Brain microvascular endothelial cell (primary cell): ENCODE results near the gene CNTNAP2.
A peak's percentile ranks its signal among the peaks of the same experiment; 100 is the strongest.

Experiments used
- DNase-seq: peaks from one replicate; pipeline ENCODE4 v3.0.0-alpha.2; 2020
- H3K27ac ChIP-seq: fragments of 250-450 bp; sonication (Bioruptor Pico); 2 replicates; pipeline ENCODE4 v1.5.1; 2020; ENCODE audit warnings: mild to moderate bottlenecking, moderate library complexity
- H3K27me3 ChIP-seq: fragments of 250-450 bp; sonication (Bioruptor Pico); replicated peaks from 2 replicates; pipeline ENCODE4 v1.5.1; 2020; ENCODE audit warnings: mild to moderate bottlenecking
- H3K36me3 ChIP-seq: fragments of 250-450 bp; sonication (Bioruptor Pico); replicated peaks from 2 replicates; pipeline ENCODE4 v1.5.1; 2020; ENCODE audit warnings: mild to moderate bottlenecking
- H3K4me3 ChIP-seq: 2 replicates; pipeline ENCODE4 v1.5.1; 2011; ENCODE audit warnings: low read depth, mild to moderate bottlenecking, control low read depth, low read length, moderate library complexity
- in situ Hi-C: cut with HindIII; loops from 2 replicates; pipeline ENCODE4 v1.10.0; 2017; ENCODE audit warnings: low sequenced_read_pairs, low pct_ligation_motif_present
- TF ChIP-seq, protein P1 (sequence below): IDR thresholded peaks from 2 replicates; pipeline ENCODE4 v1.5.1; 2011; ENCODE audit warnings: low read depth, mild to moderate bottlenecking, moderate library complexity, low read length, control low read depth, inconsistent platforms; ENCODE audit errors: missing control alignments

The CNTNAP2 gene

DNA sequence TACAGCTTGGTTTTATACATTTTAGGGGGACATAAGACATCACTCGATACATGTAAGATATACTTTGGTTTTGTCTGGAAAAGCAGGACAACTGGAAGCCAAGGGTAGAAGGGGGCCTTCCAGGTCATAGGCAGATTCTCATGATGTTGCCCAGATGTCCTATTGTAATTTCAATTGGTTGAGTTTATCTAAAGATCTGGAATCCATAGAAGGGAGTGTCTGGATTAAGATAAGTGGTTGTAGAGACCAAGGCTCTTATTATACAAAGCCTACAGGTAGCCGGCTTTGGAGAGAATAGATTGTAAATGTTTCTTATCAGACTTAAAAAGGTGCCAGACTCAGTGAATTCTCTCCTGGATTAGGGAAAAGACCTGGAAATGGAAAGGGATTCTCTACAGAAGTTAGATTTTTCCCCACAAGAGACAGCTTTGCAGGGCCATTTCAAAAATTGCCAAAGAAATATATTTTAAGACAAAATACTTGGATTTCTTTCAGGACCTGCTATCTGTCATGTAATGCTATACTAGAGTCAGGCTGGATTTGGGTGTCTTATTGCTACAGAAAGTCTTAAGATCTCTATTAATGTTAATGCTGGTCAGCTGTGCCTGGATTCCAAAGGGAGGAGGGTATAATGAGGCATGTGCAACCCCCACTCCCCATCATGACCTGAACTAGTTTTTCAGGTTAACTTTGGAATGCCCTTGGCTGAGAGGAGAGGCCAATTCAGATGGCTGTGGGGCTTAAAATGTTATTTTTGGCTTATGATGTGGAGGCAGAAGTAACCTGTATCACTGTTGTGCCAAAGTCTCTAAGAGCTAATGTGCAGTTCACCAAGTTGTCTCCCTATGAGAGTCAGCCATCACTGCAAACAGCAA lies 1962.8 kb downstream of the CNTNAP2 start:
- H3K27me3 ChIP-seq: no peaks in the 10 kb centered on the region
- H3K36me3 ChIP-seq: no peaks in the 10 kb centered on the region
- no peak overlapping the region for H3K4me3 ChIP-seq
- no peak overlapping the region for H3K27ac ChIP-seq
- TF ChIP-seq, protein P1, sequence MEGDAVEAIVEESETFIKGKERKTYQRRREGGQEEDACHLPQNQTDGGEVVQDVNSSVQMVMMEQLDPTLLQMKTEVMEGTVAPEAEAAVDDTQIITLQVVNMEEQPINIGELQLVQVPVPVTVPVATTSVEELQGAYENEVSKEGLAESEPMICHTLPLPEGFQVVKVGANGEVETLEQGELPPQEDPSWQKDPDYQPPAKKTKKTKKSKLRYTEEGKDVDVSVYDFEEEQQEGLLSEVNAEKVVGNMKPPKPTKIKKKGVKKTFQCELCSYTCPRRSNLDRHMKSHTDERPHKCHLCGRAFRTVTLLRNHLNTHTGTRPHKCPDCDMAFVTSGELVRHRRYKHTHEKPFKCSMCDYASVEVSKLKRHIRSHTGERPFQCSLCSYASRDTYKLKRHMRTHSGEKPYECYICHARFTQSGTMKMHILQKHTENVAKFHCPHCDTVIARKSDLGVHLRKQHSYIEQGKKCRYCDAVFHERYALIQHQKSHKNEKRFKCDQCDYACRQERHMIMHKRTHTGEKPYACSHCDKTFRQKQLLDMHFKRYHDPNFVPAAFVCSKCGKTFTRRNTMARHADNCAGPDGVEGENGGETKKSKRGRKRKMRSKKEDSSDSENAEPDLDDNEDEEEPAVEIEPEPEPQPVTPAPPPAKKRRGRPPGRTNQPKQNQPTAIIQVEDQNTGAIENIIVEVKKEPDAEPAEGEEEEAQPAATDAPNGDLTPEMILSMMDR: no peak
- DNase-seq: no peak
- in situ Hi-C loops: no loop called here

DNA sequence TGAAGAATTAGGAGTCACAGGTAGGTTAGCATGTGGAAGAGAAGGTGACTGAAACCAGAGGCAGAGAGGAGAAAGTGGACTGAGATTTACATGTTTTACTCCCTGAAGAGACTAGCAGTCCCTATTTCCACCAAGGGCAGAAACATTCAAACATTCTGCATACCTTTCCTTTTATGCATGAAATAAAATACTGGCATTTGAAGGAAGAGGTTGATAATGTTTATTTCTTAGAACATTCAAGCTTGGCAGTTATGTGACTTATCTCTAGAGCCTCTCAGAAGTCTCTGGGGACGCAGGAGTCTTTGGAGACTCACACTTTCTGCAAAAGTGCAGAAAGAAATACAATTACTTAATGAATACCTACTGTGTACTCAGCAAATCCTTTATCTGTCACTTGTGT lies 1966.8 kb downstream of the CNTNAP2 start:
- in situ Hi-C loops: no loop called here
- Histone ChIP-seq H3K27me3 (no peaks in the 10 kb centered on the region), H3K36me3 (no peaks in the 10 kb centered on the region), H3K27ac (no peak overlapping the region), H3K4me3 (no peak overlapping the region)
- TF ChIP-seq, protein P1: no peak
- no peak for DNase-seq

DNA sequence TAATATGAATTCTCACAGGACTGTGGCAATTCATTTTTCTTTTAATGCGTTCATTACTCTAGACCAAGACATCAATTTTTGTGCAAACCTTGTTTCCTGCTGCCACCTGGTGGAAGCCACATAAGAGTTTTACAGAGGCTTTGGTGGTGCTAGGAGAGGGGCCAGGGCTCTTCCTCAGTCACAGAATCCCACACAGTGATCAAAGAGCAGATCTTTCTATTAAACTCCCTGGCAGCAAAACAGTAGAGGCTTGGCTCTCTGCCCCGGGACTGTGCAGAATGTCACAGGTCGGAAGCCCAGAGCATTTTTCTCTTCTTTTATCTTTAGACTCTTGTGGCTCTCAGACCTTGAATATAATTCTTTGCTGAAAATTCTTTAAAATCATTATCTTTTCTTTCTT lies 1967.5 kb downstream of the CNTNAP2 start:
- DNase-seq: peak; percentile 58
- TF ChIP-seq, protein P1: peak; percentile 68
- Histone ChIP-seq H3K27me3 (no peaks in the 10 kb centered on the region), H3K27ac (no peak overlapping the region), H3K36me3 (no peaks in the 10 kb centered on the region), H3K4me3 (no peak overlapping the region)
- in situ Hi-C loops: no loop called here

DNA sequence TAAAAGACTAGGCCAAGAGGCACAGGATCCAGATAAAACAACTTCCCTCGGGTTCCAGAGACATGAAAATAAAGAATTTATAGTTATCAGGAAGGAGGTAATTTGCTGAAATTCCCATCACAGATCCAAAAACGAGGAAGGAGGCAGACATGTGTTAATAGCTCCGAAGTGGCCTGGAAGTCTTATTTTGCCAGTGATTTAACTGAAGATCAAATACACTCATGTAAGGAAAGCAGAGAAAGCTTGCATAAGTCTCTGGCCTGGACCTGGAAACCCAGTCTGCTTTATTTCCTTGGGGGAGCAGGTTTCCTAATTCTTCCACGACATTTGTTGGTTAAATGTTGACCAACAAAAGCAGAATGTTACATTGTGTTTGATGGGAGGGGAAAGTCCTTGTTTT lies 1975.3 kb downstream of the CNTNAP2 start:
- in situ Hi-C loops: no loop called here
- no peak for DNase-seq

DNA sequence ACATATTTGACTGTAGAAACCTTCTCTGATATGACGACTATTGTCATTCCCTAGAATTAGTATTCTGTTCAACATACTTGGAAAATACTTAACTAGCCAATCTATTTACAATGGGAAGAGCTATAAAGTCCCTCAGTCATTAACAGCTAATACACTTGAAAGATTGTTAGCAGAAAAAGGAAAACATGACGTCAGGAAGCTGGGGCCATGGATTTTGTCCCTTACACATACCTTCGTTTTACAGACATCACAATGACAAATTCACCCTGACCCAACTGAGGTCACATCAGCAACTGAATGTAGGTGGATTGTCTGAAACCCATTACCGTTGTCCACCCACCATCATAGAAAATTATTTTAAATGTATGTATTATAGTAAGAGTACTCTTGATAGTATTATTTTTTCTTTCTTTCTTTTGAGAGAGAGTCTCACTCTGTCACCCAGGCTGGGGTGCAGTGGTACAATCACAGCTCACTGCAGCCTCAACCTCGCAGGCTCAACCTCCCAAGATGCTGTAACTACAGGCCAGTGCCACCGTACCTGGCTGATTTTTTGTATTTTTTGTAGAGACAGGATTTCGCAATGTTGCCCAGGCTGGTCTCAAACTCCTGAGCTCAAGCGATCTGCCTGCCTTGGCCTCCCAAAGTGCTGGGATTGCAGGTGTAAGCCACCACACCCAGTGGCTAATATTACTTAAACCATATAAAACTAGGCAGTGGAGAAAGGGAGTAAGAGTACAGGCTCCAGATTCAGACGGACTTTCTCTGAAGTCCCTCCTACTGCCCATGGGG lies 1977.0 kb downstream of the CNTNAP2 start:
- no peaks in the 10 kb centered on the region for H3K36me3 ChIP-seq
- in situ Hi-C loops: no loop called here
- no peak overlapping the region for H3K4me3 ChIP-seq
- no peak for DNase-seq
- H3K27ac ChIP-seq: no peak overlapping the region
- TF ChIP-seq, protein P1: no peak
- H3K27me3 ChIP-seq: no peaks in the 10 kb centered on the region

More for the DNA sequence above, 1975.3 kb downstream of the CNTNAP2 start:
- H3K4me3 ChIP-seq: no peak overlapping the region
- H3K36me3 ChIP-seq: no peaks in the 10 kb centered on the region
- H3K27ac ChIP-seq: no peak overlapping the region
- TF ChIP-seq, protein P1: no peak
- H3K27me3 ChIP-seq: no peaks in the 10 kb centered on the region
